ENCODE data around the gene PTPRM.
A peak's percentile ranks its signal among the peaks of the same experiment; 100 is the strongest.

PTPRM gene

DNA sequence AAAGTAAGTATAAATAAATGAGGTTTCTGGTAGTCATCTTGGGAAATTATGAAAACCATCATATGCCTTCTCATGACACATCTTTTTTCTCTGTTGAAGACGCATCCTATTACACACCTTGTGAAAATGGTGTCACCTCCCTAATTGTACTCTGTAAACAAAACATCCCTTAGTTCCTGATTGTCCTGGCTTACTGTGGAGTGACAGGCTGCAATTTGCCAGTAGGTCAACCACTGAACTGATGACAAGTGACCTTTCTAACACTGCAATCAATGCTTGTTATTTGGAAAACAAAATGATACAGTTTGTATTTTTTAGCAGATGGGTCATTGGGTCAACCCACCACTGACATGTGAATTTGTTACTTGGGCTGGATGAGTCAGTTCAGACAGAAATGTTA is 219.5 kb downstream of the PTPRM start:
- TF ChIP-seq, protein P1, sequence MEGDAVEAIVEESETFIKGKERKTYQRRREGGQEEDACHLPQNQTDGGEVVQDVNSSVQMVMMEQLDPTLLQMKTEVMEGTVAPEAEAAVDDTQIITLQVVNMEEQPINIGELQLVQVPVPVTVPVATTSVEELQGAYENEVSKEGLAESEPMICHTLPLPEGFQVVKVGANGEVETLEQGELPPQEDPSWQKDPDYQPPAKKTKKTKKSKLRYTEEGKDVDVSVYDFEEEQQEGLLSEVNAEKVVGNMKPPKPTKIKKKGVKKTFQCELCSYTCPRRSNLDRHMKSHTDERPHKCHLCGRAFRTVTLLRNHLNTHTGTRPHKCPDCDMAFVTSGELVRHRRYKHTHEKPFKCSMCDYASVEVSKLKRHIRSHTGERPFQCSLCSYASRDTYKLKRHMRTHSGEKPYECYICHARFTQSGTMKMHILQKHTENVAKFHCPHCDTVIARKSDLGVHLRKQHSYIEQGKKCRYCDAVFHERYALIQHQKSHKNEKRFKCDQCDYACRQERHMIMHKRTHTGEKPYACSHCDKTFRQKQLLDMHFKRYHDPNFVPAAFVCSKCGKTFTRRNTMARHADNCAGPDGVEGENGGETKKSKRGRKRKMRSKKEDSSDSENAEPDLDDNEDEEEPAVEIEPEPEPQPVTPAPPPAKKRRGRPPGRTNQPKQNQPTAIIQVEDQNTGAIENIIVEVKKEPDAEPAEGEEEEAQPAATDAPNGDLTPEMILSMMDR (conservative IDR thresholded peaks at IDR 0.05): no peak
- no peak overlapping the region for H3K27ac ChIP-seq

- TF ChIP-seq, protein P1 (conservative IDR thresholded peaks at IDR 0.05): no peak
- H3K27ac ChIP-seq: no peak overlapping the region
These were observed 220.2 kb downstream of the PTPRM start for GRCh38 chr18:7787339-7787738.

DNA sequence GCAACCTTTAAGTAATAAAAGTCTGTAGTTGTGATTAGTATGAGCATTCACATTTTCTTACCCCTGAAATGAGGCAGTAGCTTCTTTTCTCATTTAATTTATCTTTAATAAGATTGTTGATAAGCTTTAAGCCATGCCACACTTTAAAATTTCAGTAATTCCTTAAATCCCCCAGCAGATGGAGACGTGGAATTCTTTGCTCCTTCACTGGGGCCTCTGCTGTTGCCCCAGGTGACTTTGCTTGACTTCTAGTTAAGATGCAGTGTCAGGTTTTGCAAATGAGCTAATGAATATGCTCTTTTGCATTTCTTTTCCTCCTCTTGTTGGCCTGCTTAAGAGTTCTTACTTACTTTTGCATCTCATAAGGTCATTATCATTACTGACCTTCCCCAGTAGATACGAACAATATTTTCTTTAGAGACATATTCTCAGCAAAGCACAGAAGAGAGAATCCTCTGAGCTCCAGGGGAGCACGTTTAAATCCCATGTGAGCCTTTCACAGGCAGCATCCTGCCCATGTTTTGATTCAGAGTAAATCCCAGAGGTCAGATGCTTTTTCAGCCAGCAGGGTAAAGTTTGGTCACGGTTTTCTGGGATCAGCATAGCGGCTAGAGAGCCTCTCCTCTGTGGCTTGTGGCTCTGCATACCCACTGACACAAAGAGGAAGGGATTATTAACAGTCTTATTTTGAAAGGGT is 222.9 kb downstream of the PTPRM start:
- TF ChIP-seq, protein P1 (conservative IDR thresholded peaks at IDR 0.05): peak; percentile 77
- no peak overlapping the region for H3K27ac ChIP-seq

- TF ChIP-seq, protein P1 (conservative IDR thresholded peaks at IDR 0.05): no peak
- no peak overlapping the region for H3K27ac ChIP-seq
These were observed 226.0 kb downstream of the PTPRM start for GRCh38 chr18:7793100-7793499.

DNA sequence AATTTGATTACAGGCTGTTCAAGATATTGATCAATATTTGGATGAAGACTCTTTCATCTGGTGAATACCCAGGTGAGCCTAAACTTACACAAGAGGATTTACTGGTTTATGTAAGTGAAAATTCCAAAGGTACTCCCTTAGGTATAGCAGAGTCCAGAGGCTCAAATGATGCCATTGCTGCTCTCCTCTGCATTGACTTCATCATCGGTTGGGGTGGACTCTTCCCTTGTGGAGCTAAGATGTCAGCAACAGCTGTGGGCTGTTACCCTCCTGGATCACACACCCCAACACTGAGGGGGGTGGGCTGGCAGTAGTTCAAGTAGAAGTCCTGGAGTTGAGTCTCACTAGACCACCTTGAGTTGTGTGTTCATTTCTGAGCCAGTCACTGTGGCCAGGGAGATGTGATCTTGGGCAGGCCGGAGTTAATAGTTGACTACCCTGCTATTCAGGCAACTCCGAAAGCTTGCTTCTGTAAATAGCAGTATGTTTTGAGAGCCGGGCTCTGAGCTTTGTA is 236.9 kb downstream of the PTPRM start:
- TF ChIP-seq, protein P1 (conservative IDR thresholded peaks at IDR 0.05): no peak
- no peak overlapping the region for H3K27ac ChIP-seq

- H3K27ac ChIP-seq: no peak overlapping the region
- TF ChIP-seq, protein P1 (conservative IDR thresholded peaks at IDR 0.05): no peak
These were observed 238.0 kb downstream of the PTPRM start for GRCh38 chr18:7805096-7805495.

DNA sequence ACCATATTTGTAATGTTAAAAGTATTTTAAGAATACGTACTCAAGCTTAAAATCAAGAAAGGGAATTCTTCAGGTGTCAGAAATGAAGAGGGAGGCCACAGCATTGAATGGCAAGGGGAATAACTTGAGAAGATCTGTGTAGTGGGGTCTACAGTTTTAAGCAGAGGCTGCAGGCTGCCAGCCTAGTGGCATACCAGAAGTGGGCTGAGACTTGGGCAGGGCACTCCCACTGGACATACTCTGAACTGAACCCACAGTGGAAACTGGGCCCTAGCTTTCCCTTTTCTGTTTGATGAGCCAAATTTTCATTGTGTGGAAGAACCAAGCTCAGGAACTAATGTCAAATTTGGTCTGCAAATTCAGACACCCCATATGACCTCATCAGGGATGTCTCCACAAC is 238.8 kb downstream of the PTPRM start:
- H3K27ac ChIP-seq: no peak overlapping the region

More for the DNA sequence above, 238.8 kb downstream of the PTPRM start:
- TF ChIP-seq, protein P1 (conservative IDR thresholded peaks at IDR 0.05): no peak
